A549 (cell line): ENCODE data around the gene ROR1. TPM values are rescaled to one million over a fixed set of nuclear protein-coding genes. Genes with fewer than 3 reads are reported as not detected.

Experiments used
- ATAC-seq, 2 experiments: fragments of 200-7000 bp in 1 of 2; fragments of >200 bp in 1 of 2; cut with Nextera tagmentation in 1 of 2; cut with Tn5 transposase in 1 of 2; 3 replicates each; pipeline versions ENCODE4 v1.8.0 to v1.9.1; 2018 to 2020; ENCODE audit warnings: mild to moderate bottlenecking in 1 of 2, moderate library complexity in 1 of 2
- CTCF ChIA-PET: fragments of 300-600 bp; sonication (Branson Sonifier 250); formaldehyde crosslinking; extraction: SDS; loops from one replicate; lab custom pipeline; 2021; ENCODE audit warnings: antibody characterized with exemption, inconsistent platforms; lab: Yijun Ruan, JAX
- POLR2A ChIA-PET: fragments of 350-600 bp; formaldehyde crosslinking; extraction: SDS; loops from one replicate; lab custom pipeline; 2021; ENCODE audit warnings: antibody characterized with exemption, inconsistent platforms; lab: Yijun Ruan, JAX
- DNase-seq, 2 experiments: peaks; one replicate each; pipeline versions ENCODE4 v3.0.0 to v3.0.0-alpha.2; 2011 to 2016; ENCODE audit warnings: low read depth in 1 of 2, low spot score in 1 of 2
- FAIRE-seq: peaks from 2 replicates; lab custom pipeline; 2011; peaks lifted over from hg19 to GRCh38; lab: Jason Lieb, UNC
- H3K27ac ChIP-seq, 2 experiments: fragments of >200 bp; sonication (Bioruptor Twin); formaldehyde crosslinking; 3 replicates each; pipeline ENCODE4 v1.5.1; 2016 to 2017
- H3K4me1 ChIP-seq: fragments of >200 bp; sonication (Bioruptor Twin); formaldehyde crosslinking; 3 replicates; pipeline ENCODE4 v1.6.1; 2016
- H3K4me2 ChIP-seq: fragments of >200 bp; sonication (Bioruptor Twin); formaldehyde crosslinking; 3 replicates; pipeline ENCODE4 v1.6.1; 2016
- H3K4me3 ChIP-seq: fragments of >200 bp; sonication (Bioruptor Twin); formaldehyde crosslinking; 3 replicates; pipeline ENCODE4 v1.5.1; 2016
- H3K9me3 ChIP-seq: fragments of >200 bp; sonication (Bioruptor Twin); formaldehyde crosslinking; 3 replicates; pipeline ENCODE4 v1.6.1; 2016
- BHLHE40 ChIP-seq: IDR thresholded peaks from 2 replicates; pipeline ENCODE4 v1.6.1; 2012; ENCODE audit warnings: low read depth, low read length, inconsistent platforms
- E2F6 ChIP-seq: IDR thresholded peaks from 2 replicates; pipeline ENCODE4 v1.6.1; 2012; ENCODE audit warnings: low read depth, borderline replicate concordance
- FOSB ChIP-seq: fragments of 250-450 bp; sonication (Bioruptor Pico); IDR thresholded peaks from 2 replicates; pipeline ENCODE4 v1.5.0; 2020; ENCODE audit warnings: mild to moderate bottlenecking, moderate library complexity
- FOSL2 ChIP-seq, 2 experiments: fragments of 450-650 bp in 1 of 2; fragments of >200 bp in 1 of 2; sonication (Bioruptor Twin) in 1 of 2; formaldehyde crosslinking; IDR thresholded peaks; 2 replicates each; pipeline versions ENCODE4 v1.5.0 to v1.6.1; 2016 to 2020; ENCODE audit warnings: mild to moderate bottlenecking in 1 of 2, moderate library complexity in 1 of 2
- FOXS1 ChIP-seq: fragments of 250-450 bp; sonication (Bioruptor Pico); IDR thresholded peaks from 2 replicates; pipeline ENCODE4 v1.5.0; 2020; ENCODE audit warnings: mild to moderate bottlenecking, moderate library complexity
- GATA3 ChIP-seq: IDR thresholded peaks from 2 replicates; pipeline ENCODE4 v1.6.1; 2012; ENCODE audit warnings: borderline replicate concordance
- HES2 ChIP-seq: fragments of >200 bp; sonication (Bioruptor Twin); formaldehyde crosslinking; IDR thresholded peaks from 2 replicates; pipeline ENCODE4 v1.6.1; 2016
- HOXA7 ChIP-seq: fragments of 250-450 bp; sonication (Bioruptor Pico); IDR thresholded peaks from 2 replicates; pipeline ENCODE4 v1.5.0; 2020; ENCODE audit warnings: mild to moderate bottlenecking, moderate library complexity
- JUN ChIP-seq, 2 experiments: fragments of >200 bp; sonication (Bioruptor Twin); formaldehyde crosslinking; IDR thresholded peaks; 2 replicates in 1 of 2; 3 replicates in 1 of 2; pipeline ENCODE4 v1.6.1; 2016 to 2017
- JUNB ChIP-seq: fragments of >200 bp; sonication (Bioruptor Twin); formaldehyde crosslinking; IDR thresholded peaks from 2 replicates; pipeline ENCODE4 v1.6.1; 2016
- KDM1A ChIP-seq: fragments of 200-600 bp; sonication (generic); IDR thresholded peaks from 2 replicates; pipeline ENCODE4 v1.6.1; 2016; ENCODE audit warnings: low read depth, mild to moderate bottlenecking
- KDM5A ChIP-seq: fragments of 200-600 bp; sonication (generic); IDR thresholded peaks from 2 replicates; pipeline ENCODE4 v1.6.1; 2016; ENCODE audit warnings: antibody characterized with exemption, mild to moderate bottlenecking
- MAZ ChIP-seq: fragments of 150-350 bp; IDR thresholded peaks from 2 replicates; pipeline ENCODE4 v1.6.1; 2014; ENCODE audit warnings: antibody characterized with exemption, low read depth, low read length, borderline replicate concordance
- MYC ChIP-seq: IDR thresholded peaks from 2 replicates; pipeline ENCODE4 v1.6.1; 2012; ENCODE audit warnings: mild to moderate bottlenecking, inconsistent platforms, low read length, improper control_type of control experiment, borderline replicate concordance
- PHF8 ChIP-seq: fragments of 200-600 bp; sonication (generic); IDR thresholded peaks from 2 replicates; pipeline ENCODE4 v1.6.1; 2016; ENCODE audit warnings: low read depth, mild to moderate bottlenecking, antibody characterized with exemption, moderate library complexity, borderline replicate concordance
- POLR2A ChIP-seq: IDR thresholded peaks from 2 replicates; pipeline ENCODE4 v1.6.1; 2012; ENCODE audit warnings: mild to moderate bottlenecking, low read length
- POLR2AphosphoS2 ChIP-seq: conservative IDR thresholded peaks from 2 replicates; pipeline ENCODE4 v1.6.1; 2012; ENCODE audit warnings: low read length, improper control_type of control experiment, inconsistent platforms
- RFX5 ChIP-seq: fragments of 450-650 bp; IDR thresholded peaks from 2 replicates; pipeline ENCODE4 v1.7.1; 2014; ENCODE audit warnings: antibody characterized with exemption, mild to moderate bottlenecking, moderate library complexity
- RNF2 ChIP-seq: fragments of 200-600 bp; sonication (generic); IDR thresholded peaks from 2 replicates; pipeline ENCODE4 v1.6.1; 2016; ENCODE audit warnings: low read depth, mild to moderate bottlenecking, antibody characterized with exemption, moderate library complexity, borderline replicate concordance
- SMC3 ChIP-seq: fragments of >200 bp; sonication (Bioruptor Twin); formaldehyde crosslinking; IDR thresholded peaks from 3 replicates; pipeline ENCODE4 v1.6.1; 2018; ENCODE audit warnings: inconsistent platforms
- TP53 ChIP-seq: fragments of 250-450 bp; sonication (Bioruptor Pico); IDR thresholded peaks from 2 replicates; pipeline ENCODE4 v1.5.0; 2021; ENCODE audit warnings: mild to moderate bottlenecking, moderate library complexity
- ZSCAN20 ChIP-seq: fragments of 250-450 bp; sonication (Bioruptor Pico); IDR thresholded peaks from 2 replicates; pipeline ENCODE4 v1.8.0; 2022; ENCODE audit warnings: mild to moderate bottlenecking, moderate library complexity
- WGBS: methylation state at CpG from one replicate; pipeline ENCODE4 v1.1.6; 2017; ENCODE audit errors: missing lambda C conversion rate; 5-methylcytosine and 5-hydroxymethylcytosine counted together
- polyA plus RNA-seq, 4 experiments: library from polyadenylated mRNA; depleted of rRNA in 3 of 4; stranded (reverse); fragments of >200 nt; fragmentation: RNase III in 1 of 4; extraction: RNeasy Plus Mini Kit Qiagen cat#74134 plus additional on column Dnase treatment in 1 of 4; gene quantifications; 2 replicates in 3 of 4; 3 replicates in 1 of 4; pipeline ENCODE4 v1.2.3, GENCODE V29; 2011 to 2017
- TF ChIP-seq, protein P1 (sequence below): fragments of 250-450 bp; sonication (Bioruptor Pico); IDR thresholded peaks from 2 replicates; pipeline ENCODE4 v1.5.0; 2020; ENCODE audit warnings: low read depth, mild to moderate bottlenecking, moderate library complexity

Gene ROR1
- polyA plus RNA-seq, 2 of the 4 experiments (the other 2 are of a cell fraction) = 6.5 to 19.0 TPM

- WGBS = 71% methylated on average over 2 of the region's 2 CpGs
- H3K4me3 ChIP-seq = no peak overlapping the region
- POLR2A ChIA-PET = no interaction called here
- H3K4me1 ChIP-seq = no peaks in the 10 kb centered on the region
- TF ChIP-seq HOXA7 (CRISPR knock-in tag) (no peak), JUN (IDR thresholded peaks at IDR 0.05) (no peak), POLR2AphosphoS2 (no peak), FOSL2 (IDR thresholded peaks at IDR 0.05) (no peak), FOSL2 (CRISPR knock-in tag; IDR thresholded peaks at IDR 0.05) (no peak), HES2 (no peak), FOXS1 (no peak), POLR2A (no peak), E2F6 (no peak), KDM1A (no peak), BHLHE40 (no peak), MYC (no peak), RNF2 (no peak), TP53 (CRISPR knock-in tag) (no peak)
- TF ChIP-seq, protein P1, sequence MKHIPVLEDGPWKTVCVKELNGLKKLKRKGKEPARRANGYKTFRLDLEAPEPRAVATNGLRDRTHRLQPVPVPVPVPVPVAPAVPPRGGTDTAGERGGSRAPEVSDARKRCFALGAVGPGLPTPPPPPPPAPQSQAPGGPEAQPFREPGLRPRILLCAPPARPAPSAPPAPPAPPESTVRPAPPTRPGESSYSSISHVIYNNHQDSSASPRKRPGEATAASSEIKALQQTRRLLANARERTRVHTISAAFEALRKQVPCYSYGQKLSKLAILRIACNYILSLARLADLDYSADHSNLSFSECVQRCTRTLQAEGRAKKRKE (CRISPR knock-in tag) = no peak
- TF ChIP-seq, all 56 proteins: peak for 0
- Histone ChIP-seq H3K27ac (no peak overlapping the region), H3K9me3 (no peaks in the 10 kb centered on the region), H3K4me2 (no peak overlapping the region)
- DNase-seq (no peak), ATAC-seq (no peak), FAIRE-seq (no peak)
- CTCF ChIA-PET = interaction anchor here (1.9 kb wide), 1 partner anchor 33 kb away, joined by 4 read pairs; no protein-coding TSS in a partner anchor
Observed at GRCh38 chr1:64209221-64209620, 435.4 kb downstream of the ROR1 start.

- CTCF ChIA-PET = interaction anchor here (0.9 kb wide), 1 partner anchor 37 kb away, joined by 3 read pairs; no protein-coding TSS in a partner anchor
- FAIRE-seq = no peak
- TF ChIP-seq RFX5 = no peak
- TF ChIP-seq MAZ = no peak
- TF ChIP-seq, protein P1 (CRISPR knock-in tag) = no peak
- no peak for TF ChIP-seq SMC3
- TF ChIP-seq KDM5A = no peak
- no peak for TF ChIP-seq PHF8
- no peak for TF ChIP-seq FOXS1
- TF ChIP-seq ZSCAN20 (CRISPR knock-in tag) = no peak
- Histone ChIP-seq H3K4me3 (no peak overlapping the region), H3K27ac (no peak overlapping the region), H3K4me1 (no peaks in the 10 kb centered on the region), H3K4me2 (no peak overlapping the region), H3K9me3 (no peaks in the 10 kb centered on the region)
- POLR2A ChIA-PET = no interaction called here
- DNase-seq = no peak
- no peak for ATAC-seq
Observed at GRCh38 chr1:64212031-64212430, 438.2 kb downstream of the ROR1 start.

DNA sequence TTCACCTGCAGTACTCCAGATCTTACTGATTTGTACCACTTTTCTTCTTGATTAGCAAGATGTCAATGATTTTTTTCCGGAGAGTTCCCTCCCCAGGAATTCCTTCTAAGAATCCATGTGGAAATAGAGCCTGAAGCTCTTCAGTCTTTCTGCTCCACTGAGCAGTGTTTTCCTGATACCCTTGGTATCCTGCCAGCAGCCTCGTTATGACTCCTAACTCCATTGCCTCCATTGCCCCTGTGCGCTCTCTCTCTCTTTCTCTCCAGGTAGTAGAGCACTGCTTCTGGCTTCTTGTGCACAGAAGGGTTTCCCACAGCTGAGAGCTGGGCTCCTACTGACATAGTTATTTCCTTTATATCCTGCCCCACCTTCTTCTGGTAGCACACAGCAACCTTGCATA, 441.8 kb downstream of the ROR1 start:
- ATAC-seq (no peak), FAIRE-seq (no peak), DNase-seq (no peak)
- H3K27ac ChIP-seq = no peak overlapping the region
- WGBS = 73% methylated on average over 3 of the region's 3 CpGs
- H3K4me3 ChIP-seq = no peak overlapping the region
- no peak overlapping the region for H3K4me2 ChIP-seq
- TF ChIP-seq FOSB (CRISPR knock-in tag) = no peak
- no peak for TF ChIP-seq KDM1A
- TF ChIP-seq E2F6 = no peak
- no peak for TF ChIP-seq JUNB
- no peak for TF ChIP-seq KDM5A
- no peak for TF ChIP-seq GATA3
- H3K9me3 ChIP-seq = no peaks in the 10 kb centered on the region
- CTCF ChIA-PET = interaction anchor here (0.8 kb wide), 1 partner anchor 23 kb away, joined by 3 read pairs; no protein-coding TSS in a partner anchor
- H3K4me1 ChIP-seq = no peaks in the 10 kb centered on the region
- POLR2A ChIA-PET = no interaction called here
